SK-N-MC (cell line): ENCODE results near the gene METTL24.

Source experiments
- DNase-seq: peaks from one replicate; pipeline ENCODE4 v3.0.0-alpha.2; 2011; ENCODE audit warnings: low read depth, low spot score
- H3K27ac ChIP-seq: fragments of 200-600 bp; sonication (generic); 2 replicates; pipeline ENCODE4 v1.5.1; 2016; ENCODE audit warnings: mixed run types
- H3K36me3 ChIP-seq: fragments of 200-600 bp; sonication (generic); 2 replicates; pipeline ENCODE4 v1.6.1; 2017; ENCODE audit warnings: antibody characterized with exemption, low read length, mixed read lengths; ENCODE audit not compliant: insufficient read depth
- H3K4me3 ChIP-seq: fragments of 200-600 bp; sonication (generic); 2 replicates; pipeline ENCODE4 v1.5.1; 2016
- H3K9ac ChIP-seq: fragments of 200-600 bp; sonication (generic); 2 replicates; pipeline ENCODE4 v1.8.0; 2017; ENCODE audit warnings: mixed run types, mixed read lengths; ENCODE audit not compliant: insufficient read length
- H3K9me3 ChIP-seq: fragments of 200-600 bp; sonication (generic); 2 replicates; pipeline ENCODE4 v1.6.1; 2017; ENCODE audit warnings: low read depth, mild to moderate bottlenecking, antibody characterized with exemption, low read length, moderate library complexity, mixed read lengths
- EZH2 ChIP-seq: fragments of 200-600 bp; sonication (generic); IDR thresholded peaks from one replicate; pipeline ENCODE4 v1.6.1; 2017; ENCODE audit warnings: antibody characterized with exemption
- FOXP2 ChIP-seq: optimal IDR thresholded peaks from 2 replicates; pipeline ENCODE3; 2011; ENCODE audit warnings: mild to moderate bottlenecking, moderate library complexity; ENCODE audit not compliant: insufficient read depth; ENCODE audit errors: extremely low read length, control extremely low read depth
- POLR2AphosphoS5 ChIP-seq: IDR thresholded peaks from 2 replicates; pipeline ENCODE4 v1.6.1; 2012; ENCODE audit warnings: mild to moderate bottlenecking, low read depth, low read length, borderline replicate concordance

The METTL24 gene

DNA sequence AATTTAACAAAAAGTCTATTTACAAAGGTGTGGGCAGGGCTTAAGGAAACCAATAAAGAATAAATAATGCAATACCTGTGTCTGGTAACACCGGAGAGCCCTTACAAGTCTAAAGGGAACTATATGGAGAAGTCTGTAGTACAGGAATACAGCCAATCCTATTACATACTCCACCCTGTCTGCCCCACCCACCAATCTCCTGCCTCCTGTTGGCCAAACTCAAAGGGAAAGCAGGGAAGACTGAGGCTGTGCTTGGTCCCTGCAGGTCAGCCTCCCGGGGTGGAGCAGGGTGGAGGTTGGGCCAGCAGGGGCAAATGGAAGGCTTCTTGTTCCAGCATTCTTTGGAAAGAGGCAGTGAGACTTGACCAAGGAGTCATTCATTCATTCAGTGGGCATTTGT, 31.5 kb downstream of the METTL24 start:
- H3K27ac ChIP-seq = no peak overlapping the region

DNA sequence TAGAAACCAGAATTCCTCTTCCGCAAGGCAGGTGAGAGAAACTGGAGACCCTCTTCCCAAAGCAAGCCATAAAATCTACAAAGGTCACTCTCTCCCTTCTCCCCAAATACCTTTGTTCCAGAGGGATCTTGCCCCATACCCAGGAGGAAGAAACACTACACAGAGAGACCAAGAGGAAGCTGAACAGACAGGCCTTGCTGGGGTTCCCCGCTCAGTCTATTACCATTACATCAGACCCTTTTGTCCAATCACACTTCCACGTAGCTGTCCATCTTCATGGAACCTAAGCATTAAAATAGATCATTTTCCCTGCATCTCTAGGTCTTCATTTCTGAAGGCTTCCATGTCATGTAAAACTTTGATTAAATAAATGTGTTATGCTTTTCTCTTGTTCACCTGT, 32.1 kb downstream of the METTL24 start:
- no peak overlapping the region for H3K4me3 ChIP-seq
- H3K9ac ChIP-seq = no peak overlapping the region
- no peaks in the 10 kb centered on the region for H3K36me3 ChIP-seq
- H3K9me3 ChIP-seq = no peaks in the 10 kb centered on the region
- H3K27ac ChIP-seq = 0 out of 2 replicates have a peak overlapping the region, but pooled peaks have one; percentile 77
- TF ChIP-seq FOXP2 (no peak), EZH2 (no peak), POLR2AphosphoS5 (no peak)
- no peak for DNase-seq

More for the DNA sequence above, 31.5 kb downstream of the METTL24 start:
- no peak for TF ChIP-seq FOXP2
- no peak for TF ChIP-seq POLR2AphosphoS5
- no peak for TF ChIP-seq EZH2
- H3K36me3 ChIP-seq = no peaks in the 10 kb centered on the region
- no peak overlapping the region for H3K4me3 ChIP-seq
- no peaks in the 10 kb centered on the region for H3K9me3 ChIP-seq
- no peak overlapping the region for H3K9ac ChIP-seq
- DNase-seq = no peak

DNA sequence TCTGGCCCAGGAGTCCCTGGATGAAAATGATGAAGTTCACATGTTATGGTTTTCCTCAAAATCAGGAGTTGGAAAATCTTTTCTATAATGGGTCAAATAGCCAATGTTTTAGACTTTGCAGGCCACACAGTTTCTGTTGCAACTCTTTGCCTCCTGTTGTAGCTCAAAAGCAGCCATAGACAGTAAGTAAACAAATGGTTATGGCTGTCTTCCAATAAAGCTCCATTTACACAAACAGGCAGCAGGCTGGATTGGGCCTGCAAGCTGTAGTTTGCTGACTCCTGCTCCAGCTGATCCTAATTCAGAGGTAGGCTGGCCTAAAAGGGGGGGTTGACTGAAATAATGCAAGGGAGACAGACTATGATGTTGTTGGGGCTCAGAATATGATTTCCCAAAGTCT, 33.0 kb downstream of the METTL24 start:
- DNase-seq = no peak
- TF ChIP-seq FOXP2 (no peak), EZH2 (no peak), POLR2AphosphoS5 (no peak)
- H3K9ac ChIP-seq = no peak overlapping the region
- H3K4me3 ChIP-seq = no peak overlapping the region
- H3K9me3 ChIP-seq = no peaks in the 10 kb centered on the region
- no peaks in the 10 kb centered on the region for H3K36me3 ChIP-seq
- peak overlapping the region; percentile 77 for H3K27ac ChIP-seq

DNA sequence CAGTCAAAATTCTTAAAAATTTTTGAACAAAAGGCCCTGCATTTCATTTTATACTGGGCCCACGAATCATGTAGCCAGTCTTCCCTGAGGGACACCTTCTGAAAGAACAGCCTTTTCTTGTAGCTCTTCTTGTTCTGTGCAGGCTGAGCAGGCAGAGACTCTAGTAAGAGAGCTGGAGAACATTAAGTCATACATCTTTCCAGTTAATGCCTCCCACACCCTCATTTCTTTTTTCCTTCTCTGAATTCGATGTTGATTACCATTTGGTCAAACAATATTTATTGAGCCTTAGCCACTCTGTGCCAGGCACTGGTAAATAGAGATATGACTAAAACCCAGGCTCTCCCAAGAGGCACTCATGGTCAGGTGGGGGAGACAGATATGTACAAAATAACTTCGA, 33.6 kb downstream of the METTL24 start:
- Histone ChIP-seq H3K9me3 (no peaks in the 10 kb centered on the region), H3K4me3 (no peak overlapping the region), H3K36me3 (no peaks in the 10 kb centered on the region), H3K9ac (peak overlapping the region; percentile 21), H3K27ac (peak overlapping the region; percentile 77)
- TF ChIP-seq FOXP2 (no peak), POLR2AphosphoS5 (no peak), EZH2 (no peak)
- DNase-seq = no peak

DNA sequence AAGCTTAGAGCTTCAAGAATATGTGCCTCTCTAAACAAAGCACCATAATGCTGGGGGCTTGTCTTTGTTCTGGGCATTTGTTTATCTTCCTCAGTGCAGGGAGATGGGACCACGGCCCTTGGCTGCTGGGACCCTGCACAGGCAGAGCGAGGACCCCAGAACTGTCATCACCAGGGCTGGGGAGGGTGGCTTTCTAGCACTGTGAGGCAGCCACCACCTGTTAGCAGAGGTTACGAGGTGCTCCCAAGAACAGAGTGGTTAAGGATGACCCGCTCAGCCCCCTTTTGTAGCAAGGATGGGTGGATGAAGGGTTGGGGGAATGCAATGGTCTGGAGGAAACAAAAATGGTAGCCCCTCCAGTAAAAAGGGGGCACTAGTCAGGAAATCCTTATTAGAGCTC, 34.9 kb downstream of the METTL24 start:
- no peaks in the 10 kb centered on the region for H3K36me3 ChIP-seq
- DNase-seq = no peak
- H3K9ac ChIP-seq = no peak overlapping the region

DNA sequence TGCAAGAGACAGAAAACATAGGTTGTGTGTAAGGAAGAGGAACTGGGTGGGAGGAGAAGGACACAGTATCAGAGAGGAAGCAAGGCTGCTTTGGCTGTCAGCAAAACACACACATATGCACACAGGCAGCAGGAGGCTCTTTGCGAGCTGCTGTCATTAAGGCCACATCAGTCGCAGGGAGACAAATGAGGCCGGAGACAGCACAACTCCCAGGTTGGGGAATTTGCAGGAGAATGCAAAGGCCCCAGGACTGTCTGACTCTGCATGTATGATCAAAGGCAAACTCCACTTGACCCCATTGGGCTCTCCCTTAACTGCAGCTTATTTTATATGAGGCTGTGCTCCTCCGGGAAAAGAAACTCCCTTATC, 35.3 kb downstream of the METTL24 start:
- no peaks in the 10 kb centered on the region for H3K9me3 ChIP-seq
- no peak overlapping the region for H3K9ac ChIP-seq
- TF ChIP-seq EZH2 (no peak), POLR2AphosphoS5 (no peak), FOXP2 (no peak)
- no peak overlapping the region; the same call in 1 of the 2 replicates for H3K27ac ChIP-seq
- no peaks in the 10 kb centered on the region for H3K36me3 ChIP-seq
- no peak for DNase-seq
- no peak overlapping the region for H3K4me3 ChIP-seq

More for the DNA sequence above, 34.9 kb downstream of the METTL24 start:
- Histone ChIP-seq H3K27ac (no peak overlapping the region; the same call in 1 of the 2 replicates), H3K9me3 (no peaks in the 10 kb centered on the region), H3K4me3 (no peak overlapping the region)
- TF ChIP-seq FOXP2 (no peak), POLR2AphosphoS5 (no peak), EZH2 (no peak)

DNA sequence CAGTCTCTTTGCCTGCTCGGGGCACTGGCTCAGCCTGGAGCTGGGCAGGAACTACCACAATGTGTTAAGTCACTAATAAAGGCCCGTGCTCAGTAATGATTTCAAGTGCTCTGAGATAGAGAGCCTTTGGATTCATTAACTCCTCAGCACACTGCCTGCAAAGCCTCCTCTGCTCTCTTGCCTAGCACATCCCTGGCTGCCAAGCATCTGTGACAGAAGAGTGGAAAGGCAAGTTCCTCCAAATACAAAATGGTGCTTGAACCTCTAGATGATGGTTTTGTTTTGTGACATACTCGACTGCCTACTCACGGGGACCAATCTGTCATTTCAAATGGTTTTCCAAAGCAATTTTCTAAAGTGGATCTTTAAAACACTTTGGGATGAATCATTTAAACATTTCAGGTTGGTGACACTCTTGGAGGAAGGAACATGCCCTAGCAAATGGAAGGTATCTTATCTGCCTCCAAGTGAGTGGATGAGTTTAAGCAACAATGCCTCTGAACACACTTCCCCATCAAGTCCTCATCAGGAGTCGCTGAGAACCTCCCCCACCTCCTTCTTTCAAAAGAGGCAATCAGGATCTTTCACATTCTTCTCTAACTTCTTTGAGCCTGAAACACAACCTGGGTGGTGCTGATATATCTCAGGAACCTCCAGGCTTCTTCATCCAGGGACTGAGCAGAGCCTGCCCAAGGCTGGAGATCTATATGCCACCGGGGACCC, 35.8 kb downstream of the METTL24 start:
- no peak for DNase-seq
- no peak for TF ChIP-seq FOXP2
- TF ChIP-seq POLR2AphosphoS5 = no peak
- no peak for TF ChIP-seq EZH2
- Histone ChIP-seq H3K9me3 (no peaks in the 10 kb centered on the region), H3K36me3 (no peaks in the 10 kb centered on the region), H3K4me3 (no peak overlapping the region), H3K27ac (peak overlapping the region; percentile 60), H3K9ac (peak overlapping the region; percentile 10)

DNA sequence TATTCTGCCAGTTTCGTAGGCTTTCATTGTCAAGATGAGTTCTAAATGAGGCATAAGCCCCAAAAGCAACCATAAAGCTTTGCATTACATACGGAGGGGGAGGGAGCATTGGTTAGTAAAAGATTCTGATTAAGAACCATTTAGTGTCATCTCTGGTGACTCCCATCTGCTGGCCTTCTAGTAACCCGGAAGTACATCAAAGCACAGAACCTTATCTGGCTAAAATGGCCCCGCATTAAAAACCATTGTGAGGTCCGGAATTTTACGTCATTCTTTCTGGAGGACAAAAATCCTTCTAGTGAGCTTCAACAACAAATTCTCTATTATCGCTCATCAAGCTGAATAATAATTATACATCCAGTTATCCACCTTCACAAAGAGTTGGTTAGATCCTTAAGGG, 37.8 kb downstream of the METTL24 start:
- Histone ChIP-seq H3K36me3 (no peaks in the 10 kb centered on the region), H3K9ac (no peak overlapping the region), H3K4me3 (no peak overlapping the region), H3K9me3 (no peaks in the 10 kb centered on the region), H3K27ac (no peak overlapping the region)
- no peak for DNase-seq
- TF ChIP-seq FOXP2 = no peak
- no peak for TF ChIP-seq POLR2AphosphoS5
- TF ChIP-seq EZH2 = no peak

DNA sequence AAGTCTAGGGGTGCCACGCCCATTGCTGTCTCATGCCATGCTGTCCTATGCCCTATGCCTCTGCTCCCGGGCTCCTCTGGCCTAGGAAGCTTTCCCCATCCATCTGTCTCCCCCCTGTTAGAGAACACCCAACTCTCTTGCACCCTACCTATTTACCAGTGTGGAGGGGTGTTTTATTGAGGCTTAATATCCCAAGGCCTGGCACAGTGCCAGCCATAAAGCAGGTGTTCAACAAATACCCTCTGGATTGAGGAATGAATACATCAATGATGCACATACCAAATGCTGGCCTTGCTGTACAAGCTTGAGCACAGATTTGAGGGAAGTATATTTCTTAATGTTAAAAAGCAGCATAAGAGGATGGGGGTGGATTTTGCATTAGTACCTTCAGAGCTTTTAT, 38.3 kb downstream of the METTL24 start:
- no peaks in the 10 kb centered on the region for H3K36me3 ChIP-seq
- H3K9me3 ChIP-seq = no peaks in the 10 kb centered on the region
- no peak for DNase-seq
- no peak overlapping the region for H3K9ac ChIP-seq
- no peak overlapping the region for H3K27ac ChIP-seq
- no peak for TF ChIP-seq POLR2AphosphoS5
- TF ChIP-seq EZH2 = no peak
- TF ChIP-seq FOXP2 = no peak
- no peak overlapping the region for H3K4me3 ChIP-seq
